CD14-positive monocyte (primary cell): ENCODE data around the gene EDARADD. TPM values are rescaled to one million over a fixed set of nuclear protein-coding genes. Genes with fewer than 3 reads are reported as not detected.

Source experiments
- DNase-seq, 3 donors: peaks; one replicate each; pipeline ENCODE4 v3.0.0-alpha.2; 2011 to 2022
- H2AFZ ChIP-seq: 2 replicates; pipeline ENCODE4 v1.6.0; 2012; ENCODE audit warnings: mild to moderate bottlenecking, low read depth, low read length, inconsistent platforms; ENCODE audit not compliant: insufficient read depth, poor library complexity, severe bottlenecking
- H3K27ac ChIP-seq, 2 donors: 1 replicate in 1 of 2; 2 replicates in 1 of 2; pipeline ENCODE4 v1.5.1; 2012 to 2013; ENCODE audit warnings: low read length in 2 of 2, control low read depth in 1 of 2, inconsistent platforms in 1 of 2, low read depth in 1 of 2, mild to moderate bottlenecking in 1 of 2
- H3K27me3 ChIP-seq, 2 donors: one replicate each; pipeline versions ENCODE4 v1.6.0 to v1.6.1; 2011 to 2013; ENCODE audit warnings: low read length in 2 of 2; ENCODE audit not compliant: control insufficient read depth in 2 of 2, insufficient read depth in 2 of 2
- H3K36me3 ChIP-seq, 2 donors: replicated peaks in 1 of 2; 1 replicate in 1 of 2; 2 replicates in 1 of 2; pipeline versions ENCODE4 v1.5.1 to v1.6.1; 2012 to 2013; ENCODE audit warnings: low read length in 2 of 2, control low read depth in 1 of 2, inconsistent platforms in 1 of 2, mild to moderate bottlenecking in 1 of 2; ENCODE audit not compliant: insufficient read depth in 2 of 2, control insufficient read depth in 1 of 2
- H3K4me1 ChIP-seq, 2 donors: 1 replicate in 1 of 2; 2 replicates in 1 of 2; pipeline versions ENCODE4 v1.5.1 to v1.6.1; 2012 to 2013; ENCODE audit warnings: low read length in 2 of 2, control low read depth in 1 of 2, inconsistent platforms in 1 of 2, mild to moderate bottlenecking in 1 of 2, moderate library complexity in 1 of 2; ENCODE audit not compliant: insufficient read depth in 2 of 2, control insufficient read depth in 1 of 2
- H3K4me2 ChIP-seq: replicated peaks from 2 replicates; pipeline ENCODE3; 2012; ENCODE audit warnings: low read length, moderate library complexity, mild to moderate bottlenecking; ENCODE audit not compliant: poor library complexity, severe bottlenecking; ENCODE audit errors: extremely low read depth
- H3K4me3 ChIP-seq, 3 experiments: fragments of 200-600 bp in 1 of 3; sonication (generic) in 1 of 3; replicated peaks in 1 of 3; 1 replicate in 2 of 3; 2 replicates in 1 of 3; pipeline ENCODE4 v1.5.1; 2011 to 2013; ENCODE audit warnings: low read length in 3 of 3, mild to moderate bottlenecking in 3 of 3, control low read depth in 2 of 3, low read depth in 2 of 3, inconsistent platforms in 1 of 3, moderate library complexity in 1 of 3
- H3K79me2 ChIP-seq: 2 replicates; pipeline ENCODE4 v1.6.0; 2012; ENCODE audit warnings: mild to moderate bottlenecking, control low read depth, inconsistent platforms, low read length, moderate library complexity; ENCODE audit not compliant: insufficient read depth
- H3K9ac ChIP-seq: 2 replicates; pipeline ENCODE4 v1.6.0; 2017; ENCODE audit warnings: low read length, mild to moderate bottlenecking; ENCODE audit not compliant: insufficient read depth, poor library complexity, severe bottlenecking
- H3K9me3 ChIP-seq, 2 donors: replicated peaks in 1 of 2; 1 replicate in 1 of 2; 2 replicates in 1 of 2; pipeline versions ENCODE4 v1.5.1 to v1.6.1; 2012 to 2013; ENCODE audit warnings: low read length in 2 of 2, control low read depth in 1 of 2; ENCODE audit not compliant: control insufficient read depth in 1 of 2, insufficient read depth in 1 of 2
- H4K20me1 ChIP-seq: 2 replicates; pipeline ENCODE4 v1.6.0; 2012; ENCODE audit warnings: mild to moderate bottlenecking, low read length, control low read depth, moderate library complexity; ENCODE audit not compliant: insufficient read depth
- H3K27ac Mint-ChIP-seq, 7 donors: one replicate each; pipeline ENCODE4 v1.8.0; 2020; ENCODE audit warnings: mild to moderate bottlenecking in 7 of 7, mixed read lengths in 7 of 7, moderate library complexity in 6 of 7, inconsistent platforms in 2 of 7
- H3K27me3 Mint-ChIP-seq, 3 donors: one replicate each; pipeline ENCODE4 v1.8.0; 2021 to 2022; ENCODE audit warnings: low read depth in 3 of 3, mild to moderate bottlenecking in 3 of 3, mixed read lengths in 3 of 3, moderate library complexity in 3 of 3, inconsistent platforms in 1 of 3
- H3K36me3 Mint-ChIP-seq, 2 donors: one replicate each; pipeline ENCODE4 v1.8.0; 2020; ENCODE audit warnings: mixed read lengths in 2 of 2, inconsistent platforms in 1 of 2, mild to moderate bottlenecking in 1 of 2
- H3K4me1 Mint-ChIP-seq: one replicate; pipeline ENCODE4 v1.8.0; 2020; ENCODE audit warnings: mild to moderate bottlenecking, mixed read lengths
- H3K4me3 Mint-ChIP-seq, 2 donors: one replicate each; pipeline ENCODE4 v1.8.0; 2020; ENCODE audit warnings: mild to moderate bottlenecking in 2 of 2, mixed read lengths in 2 of 2, moderate library complexity in 1 of 2
- H3K9me3 Mint-ChIP-seq, 7 donors: one replicate each; pipeline ENCODE4 v1.8.0; 2020 to 2022; ENCODE audit warnings: mixed read lengths in 7 of 7, mild to moderate bottlenecking in 6 of 7, moderate library complexity in 6 of 7, inconsistent platforms in 2 of 7
- CTCF ChIP-seq: fragments of 200-600 bp; IDR thresholded peaks from one replicate; pipeline ENCODE4 v1.8.0; 2022; ENCODE audit warnings: antibody characterized with exemption, mild to moderate bottlenecking
- WGBS: methylation state at CpG from one replicate; pipeline ENCODE4 v1.1.5; 2013; ENCODE audit warnings: missing lambda C conversion rate; ENCODE audit not compliant: insufficient coverage; 5-methylcytosine and 5-hydroxymethylcytosine counted together
- intact Hi-C, 2 donors: fragments of 100-400 bp; cut with micrococcal nuclease; formaldehyde crosslinking; loops; one replicate each; pipeline versions ENCODE4 v1.15.0 to v1.15.1; 2023
- polyA plus RNA-seq, 3 donors: library from polyadenylated mRNA; depleted of rRNA in 1 of 3; unstranded in 2 of 3; stranded (reverse) in 1 of 3; fragments of 300-500 nt in 2 of 3; fragments of >200 nt in 1 of 3; fragmentation: Illumina TruSeq in 2 of 3; gene quantifications; 1 replicate in 2 of 3; 2 replicates in 1 of 3; pipeline ENCODE4 v1.2.3, GENCODE V29; 2012 to 2021

EDARADD gene
- polyA plus RNA-seq, 3 donors = not detected

- H3K4me1 ChIP-seq = no peaks in the 10 kb centered on the region
- no peak overlapping the region for H3K4me3 ChIP-seq
- intact Hi-C loops = no loop called here
- H3K27me3 ChIP-seq = no peaks in the 10 kb centered on the region
- H3K9me3 ChIP-seq = no peaks in the 10 kb centered on the region
- H3K36me3 Mint-ChIP-seq = no peaks in the 10 kb centered on the region
- no peaks in the 10 kb centered on the region for H3K9me3 Mint-ChIP-seq
- H3K27ac Mint-ChIP-seq = no peak overlapping the region
- H3K4me2 ChIP-seq = no peak overlapping the region
- no peak overlapping the region for H3K9ac ChIP-seq
- H4K20me1 ChIP-seq = no peaks in the 10 kb centered on the region
- no peak overlapping the region for H3K4me3 Mint-ChIP-seq
- WGBS = 93% methylated on average over 5 of the region's 6 CpGs
- no peak overlapping the region for H2AFZ ChIP-seq
- TF ChIP-seq CTCF = no peak
- H3K4me1 Mint-ChIP-seq = no peaks in the 10 kb centered on the region
- no peak overlapping the region for H3K27ac ChIP-seq
- H3K36me3 ChIP-seq = no peaks in the 10 kb centered on the region
- no peaks in the 10 kb centered on the region for H3K79me2 ChIP-seq
- DNase-seq = no peak
- peaks cover 0 to 3% (median 0%) of the 10 kb centered on the region in 3 donors for H3K27me3 Mint-ChIP-seq
Measured at GRCh38 chr1:236471653-236472052, 77.6 kb downstream of the EDARADD start.

- intact Hi-C loops = no loop called here
- H3K9ac ChIP-seq = no peak overlapping the region
- H3K9me3 ChIP-seq = no peaks in the 10 kb centered on the region
Measured at GRCh38 chr1:236472850-236473788, 79.0 kb downstream of the EDARADD start.

More at GRCh38 chr1:236472850-236473788, 79.0 kb downstream of the EDARADD start:
- no peak overlapping the region for H3K4me2 ChIP-seq
- H3K27ac ChIP-seq = no peak overlapping the region
- H3K36me3 Mint-ChIP-seq = no peaks in the 10 kb centered on the region
- no peak overlapping the region for H3K4me3 ChIP-seq
- no peak overlapping the region for H3K4me3 Mint-ChIP-seq
- peaks cover 0 to 3% (median 0%) of the 10 kb centered on the region in 3 donors for H3K27me3 Mint-ChIP-seq
- no peaks in the 10 kb centered on the region for H3K36me3 ChIP-seq
- no peaks in the 10 kb centered on the region for H4K20me1 ChIP-seq
- no peak overlapping the region for H2AFZ ChIP-seq
- no peaks in the 10 kb centered on the region for H3K79me2 ChIP-seq
- H3K4me1 ChIP-seq = no peaks in the 10 kb centered on the region
- no peaks in the 10 kb centered on the region for H3K27me3 ChIP-seq
- 88% methylated on average over 10 of the region's 17 CpGs for WGBS
- TF ChIP-seq CTCF = no peak
- no peaks in the 10 kb centered on the region for H3K9me3 Mint-ChIP-seq
- no peaks in the 10 kb centered on the region for H3K4me1 Mint-ChIP-seq
- no peak for DNase-seq
- H3K27ac Mint-ChIP-seq = peak overlapping the region in 1 of 7 donors; percentile 26
